NB4 (cell line): ENCODE results near the gene RFX4.

ENCODE experiments used
- CTCF ChIP-seq: IDR thresholded peaks from one replicate; pipeline ENCODE4 v1.5.1; 2012; ENCODE audit warnings: low read depth, low read length
- MAX ChIP-seq: IDR thresholded peaks from 2 replicates; pipeline ENCODE4 v1.6.1; 2011; ENCODE audit warnings: low read depth, low read length
- POLR2A ChIP-seq: IDR thresholded peaks from 2 replicates; pipeline ENCODE4 v1.6.1; 2011; ENCODE audit warnings: mild to moderate bottlenecking; ENCODE audit not compliant: insufficient read length; ENCODE audit errors: extremely low read depth

DNA sequence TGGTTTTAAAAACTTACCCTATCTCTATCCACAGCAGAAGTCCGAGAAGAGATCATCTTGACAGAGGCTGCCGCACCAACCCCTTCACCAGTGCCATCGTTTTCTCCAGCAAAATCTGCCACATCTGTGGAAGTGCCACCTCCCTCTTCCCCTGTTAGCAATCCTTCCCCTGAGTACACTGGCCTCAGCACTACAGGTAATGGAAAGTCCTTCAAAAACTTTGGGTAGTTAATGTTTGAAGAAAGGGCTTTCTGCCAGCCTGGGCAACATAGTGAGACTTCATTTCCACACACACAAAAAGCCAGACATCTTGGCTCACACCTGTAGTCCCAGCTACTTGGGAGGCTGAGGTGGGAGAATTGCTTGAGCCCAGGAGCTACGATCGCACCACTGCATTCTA, 150.1 kb downstream of the RFX4 start:
- no peak for TF ChIP-seq MAX
- TF ChIP-seq POLR2A = no peak
- TF ChIP-seq CTCF = no peak
